ENCODE data around the gene GCG.

Gene GCG

GRCh38 chr2:162149940-162150339 lies 2.1 kb downstream of the GCG start:
- no peak for DNase-seq (ENCODE audit: low read depth in 2 of 2)

- DNase-seq (ENCODE audit: low read depth in 2 of 2) = no peak
These were observed 2.6 kb downstream of the GCG start for GRCh38 chr2:162149466-162149865.

- no peak for DNase-seq (ENCODE audit: low read depth in 2 of 2)
These were observed 3.1 kb downstream of the GCG start for GRCh38 chr2:162148956-162149355.

GRCh38 chr2:162143969-162144368 lies 8.1 kb downstream of the GCG start:
- DNase-seq (ENCODE audit: low read depth in 2 of 2) = no peak

- DNase-seq (ENCODE audit: low read depth in 2 of 2) = no peak
These were observed 13.7 kb downstream of the GCG start for GRCh38 chr2:162138310-162138709.

GRCh38 chr2:162127422-162127821 lies 24.6 kb downstream of the GCG start:
- DNase-seq (ENCODE audit: low read depth in 2 of 2) = no peak

- DNase-seq (ENCODE audit: low read depth in 2 of 2) = no peak
These were observed 25.5 kb downstream of the GCG start for GRCh38 chr2:162126527-162126926.

- no peak for DNase-seq (ENCODE audit: low read depth in 2 of 2)
These were observed 25.9 kb downstream of the GCG start for GRCh38 chr2:162126111-162126519.

- no peak for DNase-seq (ENCODE audit: low read depth in 2 of 2)
These were observed 26.9 kb downstream of the GCG start for GRCh38 chr2:162125138-162125537.

- no peak for DNase-seq (ENCODE audit: low read depth in 2 of 2)
These were observed 28.0 kb downstream of the GCG start for GRCh38 chr2:162123806-162124758.

- DNase-seq (ENCODE audit: low read depth in 2 of 2) = no peak
These were observed 33.6 kb downstream of the GCG start for GRCh38 chr2:162118166-162119031.

GRCh38 chr2:162116352-162116751 lies 35.7 kb downstream of the GCG start:
- no peak for DNase-seq (ENCODE audit: low read depth in 2 of 2)

GRCh38 chr2:162115076-162115475 lies 37.0 kb downstream of the GCG start:
- DNase-seq (ENCODE audit: low read depth in 2 of 2) = no peak

GRCh38 chr2:162114271-162114670 lies 37.8 kb downstream of the GCG start:
- no peak for DNase-seq (ENCODE audit: low read depth in 2 of 2)

GRCh38 chr2:162113776-162114168 lies 38.3 kb downstream of the GCG start:
- DNase-seq (ENCODE audit: low read depth in 2 of 2) = no peak

GRCh38 chr2:162113088-162113775 lies 38.8 kb downstream of the GCG start:
- no peak for DNase-seq (ENCODE audit: low read depth in 2 of 2)

GRCh38 chr2:162111958-162112850 lies 39.8 kb downstream of the GCG start:
- no peak for DNase-seq (ENCODE audit: low read depth in 2 of 2)

- no peak for DNase-seq (ENCODE audit: low read depth in 2 of 2)
These were observed 44.6 kb downstream of the GCG start for GRCh38 chr2:162107361-162107901.

GRCh38 chr2:162106746-162107145 lies 45.3 kb downstream of the GCG start:
- no peak for DNase-seq (ENCODE audit: low read depth in 2 of 2)

- no peak for DNase-seq (ENCODE audit: low read depth in 2 of 2)
These were observed 45.9 kb downstream of the GCG start for GRCh38 chr2:162106146-162106551.

Data from activated CD8-positive, alpha-beta memory T cell treated with anti-CD3 and anti-CD28 coated beads for 4 hours (primary cell).